Smooth muscle cell (in vitro differentiated cells): ENCODE data around the gene KHDRBS1. TPM values are rescaled to one million over a fixed set of nuclear protein-coding genes. Genes with fewer than 3 reads are reported as not detected.
"Not testable (repeated sequence)": the region's sequence is repeated elsewhere in the genome, so short reads cannot be mapped to it uniquely, and the experiment has no call there.

ENCODE experiments used
- DNase-seq: peaks from one replicate; lab custom pipeline; 2025; ENCODE audit not compliant: unreplicated experiment; lab: John Stamatoyannopoulos, UW
- H2AFZ ChIP-seq: fragments of 200-600 bp; sonication (generic); 2 replicates; pipeline ENCODE4 v1.6.0; 2016; ENCODE audit warnings: antibody characterized with exemption, low read depth, mild to moderate bottlenecking
- H3F3A ChIP-seq: fragments of 200-600 bp; sonication (generic); 2 replicates; pipeline ENCODE4 v1.6.0; 2017; ENCODE audit warnings: antibody characterized with exemption, low read depth
- H3K27ac ChIP-seq: fragments of 200-600 bp; sonication (generic); 2 replicates; pipeline ENCODE4 v1.5.1; 2016; ENCODE audit warnings: low read depth, mild to moderate bottlenecking
- H3K27me3 ChIP-seq: fragments of 200-600 bp; sonication (generic); 2 replicates; pipeline ENCODE4 v1.6.1; 2016; ENCODE audit warnings: low read depth, mild to moderate bottlenecking
- H3K36me3 ChIP-seq: fragments of 200-600 bp; sonication (generic); 2 replicates; pipeline ENCODE4 v1.5.1; 2016; ENCODE audit warnings: low read depth
- H3K4me1 ChIP-seq: fragments of 200-600 bp; sonication (generic); 2 replicates; pipeline ENCODE4 v1.5.1; 2016; ENCODE audit warnings: low read depth
- H3K4me2 ChIP-seq: fragments of 200-600 bp; sonication (generic); 2 replicates; pipeline ENCODE4 v1.6.0; 2016; ENCODE audit warnings: mild to moderate bottlenecking
- H3K4me3 ChIP-seq: fragments of 200-600 bp; sonication (generic); 2 replicates; pipeline ENCODE4 v1.5.1; 2016; ENCODE audit warnings: mild to moderate bottlenecking
- H3K79me2 ChIP-seq: fragments of 200-600 bp; sonication (generic); 2 replicates; pipeline ENCODE4 v1.6.0; 2016; ENCODE audit warnings: low read depth, mild to moderate bottlenecking
- H3K9ac ChIP-seq: fragments of 200-600 bp; sonication (generic); 2 replicates; pipeline ENCODE4 v1.6.0; 2016; ENCODE audit warnings: low read depth
- H3K9me3 ChIP-seq: fragments of 200-600 bp; sonication (generic); replicated peaks from 2 replicates; pipeline ENCODE4 v1.5.1; 2016; ENCODE audit warnings: low read depth
- H4K20me1 ChIP-seq: fragments of 200-600 bp; sonication (generic); 2 replicates; pipeline ENCODE4 v1.6.0; 2016; ENCODE audit warnings: low read depth
- CTCF ChIP-seq: fragments of 200-600 bp; sonication (generic); IDR thresholded peaks from 2 replicates; pipeline ENCODE4 v1.5.1; 2017; ENCODE audit warnings: borderline replicate concordance, mild to moderate bottlenecking, antibody characterized with exemption; ENCODE audit not compliant: insufficient read depth, poor library complexity, severe bottlenecking
- WGBS: methylation state at CpG from one replicate; pipeline ENCODE4 v1.1.7; 2016; ENCODE audit warnings: low lambda C conversion rate; 5-methylcytosine and 5-hydroxymethylcytosine counted together
- polyA plus RNA-seq: library from polyadenylated mRNA; unstranded; fragments of >200 nt; fragmentation: Nextera tagmentation; extraction: Ambion mirVana; gene quantifications from 2 replicates; pipeline ENCODE4 v1.2.1, GENCODE V29; 2016
- total RNA-seq: library from RNA; depleted of rRNA; stranded (reverse); fragments of >200 nt; gene quantifications from 2 replicates; pipeline ENCODE4 v1.2.3, GENCODE V29; 2014

Gene KHDRBS1
- total and polyA plus RNA-seq, 2 experiments from 2014 or later: 80.4 to 85.0 TPM

GRCh38 chr1:32060914-32061313 lies 47.2 kb downstream of the KHDRBS1 start:
- Histone ChIP-seq H3K4me3 (no peak overlapping the region), H3K36me3 (peaks cover 7% of the 10 kb centered on the region), H3F3A (peaks cover 42% of the 10 kb centered on the region), H3K9ac (no peak overlapping the region), H3K4me2 (no peak overlapping the region), H3K79me2 (peaks cover 14% of the 10 kb centered on the region), H3K27ac (peak overlapping the region; percentile 94), H2AFZ (no peak overlapping the region), H3K27me3 (no peaks in the 10 kb centered on the region), H3K4me1 (peaks cover 11% of the 10 kb centered on the region), H3K9me3 (no peaks in the 10 kb centered on the region), H4K20me1 (peaks cover 71% of the 10 kb centered on the region)
- TF ChIP-seq CTCF: no peak
- DNase-seq: no peak

- H3K79me2 ChIP-seq: no peaks in the 10 kb centered on the region
- H3K36me3 ChIP-seq: peaks cover 7% of the 10 kb centered on the region
- no peak overlapping the region for H2AFZ ChIP-seq
- H3K4me1 ChIP-seq: peaks cover 11% of the 10 kb centered on the region
- no peaks in the 10 kb centered on the region for H3K9me3 ChIP-seq
- peak overlapping the region; percentile 60 for H3K4me2 ChIP-seq
- H3K9ac ChIP-seq: peak overlapping the region; percentile 68
- no peak for DNase-seq
- H3F3A ChIP-seq: peaks cover 49% of the 10 kb centered on the region
- no peak overlapping the region for H3K4me3 ChIP-seq
- H3K27me3 ChIP-seq: no peaks in the 10 kb centered on the region
- H3K27ac ChIP-seq: peak overlapping the region; percentile 94
- TF ChIP-seq CTCF: no peak
- H4K20me1 ChIP-seq: peaks cover 55% of the 10 kb centered on the region
- WGBS: 73% methylated on average over 4 of the region's 4 CpGs
Measured at GRCh38 chr1:32062867-32063230, 49.2 kb downstream of the KHDRBS1 start.

- Histone ChIP-seq H3K79me2 (no peaks in the 10 kb centered on the region), H3K4me2 (peak overlapping the region; percentile 60), H3K27me3 (no peaks in the 10 kb centered on the region), H4K20me1 (peaks cover 51% of the 10 kb centered on the region), H2AFZ (no peak overlapping the region), H3K9ac (peak overlapping the region; percentile 68), H3K4me3 (no peak overlapping the region), H3K27ac (peak overlapping the region; percentile 94), H3K4me1 (peaks cover 13% of the 10 kb centered on the region), H3F3A (peaks cover 49% of the 10 kb centered on the region), H3K36me3 (peaks cover 7% of the 10 kb centered on the region), H3K9me3 (no peaks in the 10 kb centered on the region)
- 77% methylated on average over 1 of the region's 1 CpG for WGBS
- TF ChIP-seq CTCF: peak; percentile 41
- DNase-seq: no peak
Measured at GRCh38 chr1:32063261-32063681, 49.6 kb downstream of the KHDRBS1 start.

- 89% methylated on average over 20 of the region's 21 CpGs for WGBS
- not testable (repeated sequence) for H3K36me3 ChIP-seq, H2AFZ ChIP-seq, H3K4me3 ChIP-seq, H3K4me2 ChIP-seq, H3K79me2 ChIP-seq, H3K27me3 ChIP-seq, H3K9me3 ChIP-seq, H3K9ac ChIP-seq, DNase-seq, H3K27ac ChIP-seq
- Histone ChIP-seq H3F3A (peaks cover 53% of the 10 kb centered on the region), H4K20me1 (peaks cover 32% of the 10 kb centered on the region), H3K4me1 (peaks cover 25% of the 10 kb centered on the region)
Measured at GRCh38 chr1:32065613-32066488, 52.2 kb downstream of the KHDRBS1 start.
